Measurements from ENCODE around the gene PHC3. TPM values are rescaled to one million over a fixed set of nuclear protein-coding genes. Genes with fewer than 3 reads are reported as not detected.

Gene PHC3
- total RNA-seq, 4 donors from 2014 or later: 45.2 to 113 (median 83.9) TPM

GRCh38 chr3:170171563-170171962 is 10.0 kb downstream of the PHC3 start:
- Histone ChIP-seq H3K36me3 (peaks cover 0 to 98% of the 10 kb centered on the region in 2 donors), H3K9me3 (no peaks in the 10 kb centered on the region), H3K27me3 (no peaks in the 10 kb centered on the region), H3K27ac (no peak overlapping the region), H3K4me3 (no peak overlapping the region), H3K4me1 (peaks cover 0 to 73% (median 3%) of the 10 kb centered on the region in 3 donors)
- no peak for TF ChIP-seq POLR2A (IDR thresholded peaks at IDR 0.05)
- TF ChIP-seq CTCF (IDR thresholded peaks at IDR 0.05): no peak
- 50 to 88% methylated on average over 1 of the region's 1 CpG for WGBS, 2 donors (ENCODE audit: low coverage in 1 of 2)
- no peak for ATAC-seq

DNA sequence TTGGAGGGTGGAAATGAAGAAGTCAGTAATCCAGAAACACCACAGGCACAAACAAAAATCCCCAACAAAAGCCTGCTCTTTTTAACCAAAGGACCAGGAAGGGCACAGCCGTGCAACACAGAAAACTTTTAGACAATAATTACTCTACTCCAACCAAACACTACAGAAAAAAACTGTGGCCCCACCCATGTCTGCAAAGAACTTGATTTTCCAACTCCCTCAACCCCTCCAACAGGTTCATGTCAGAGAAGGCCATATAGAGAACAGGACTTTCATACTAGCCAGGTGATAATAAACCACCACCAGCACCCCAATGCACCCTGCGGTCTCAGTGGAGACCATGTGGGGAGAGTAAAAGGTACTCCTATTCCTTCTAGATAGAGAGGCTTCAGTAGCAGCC is 16.8 kb downstream of the PHC3 start:
- Histone ChIP-seq H3K36me3 (peaks cover 0 to 82% of the 10 kb centered on the region in 2 donors), H3K4me1 (peaks cover 0 to 58% (median 0%) of the 10 kb centered on the region in 3 donors), H3K27me3 (no peaks in the 10 kb centered on the region), H3K9me3 (no peaks in the 10 kb centered on the region), H3K27ac (no peak overlapping the region), H3K4me3 (no peak overlapping the region)
- no peak for TF ChIP-seq POLR2A (IDR thresholded peaks at IDR 0.05)
- no peak for TF ChIP-seq EP300 (IDR thresholded peaks at IDR 0.05)
- no peak for TF ChIP-seq POLR2AphosphoS5 (IDR thresholded peaks at IDR 0.05)
- TF ChIP-seq CTCF (IDR thresholded peaks at IDR 0.05): no peak
- ATAC-seq: no peak
- WGBS, 2 donors (ENCODE audit: low coverage in 1 of 2): 45 to 82% methylated on average over 1 to 2 of the region's 2 CpGs

DNA sequence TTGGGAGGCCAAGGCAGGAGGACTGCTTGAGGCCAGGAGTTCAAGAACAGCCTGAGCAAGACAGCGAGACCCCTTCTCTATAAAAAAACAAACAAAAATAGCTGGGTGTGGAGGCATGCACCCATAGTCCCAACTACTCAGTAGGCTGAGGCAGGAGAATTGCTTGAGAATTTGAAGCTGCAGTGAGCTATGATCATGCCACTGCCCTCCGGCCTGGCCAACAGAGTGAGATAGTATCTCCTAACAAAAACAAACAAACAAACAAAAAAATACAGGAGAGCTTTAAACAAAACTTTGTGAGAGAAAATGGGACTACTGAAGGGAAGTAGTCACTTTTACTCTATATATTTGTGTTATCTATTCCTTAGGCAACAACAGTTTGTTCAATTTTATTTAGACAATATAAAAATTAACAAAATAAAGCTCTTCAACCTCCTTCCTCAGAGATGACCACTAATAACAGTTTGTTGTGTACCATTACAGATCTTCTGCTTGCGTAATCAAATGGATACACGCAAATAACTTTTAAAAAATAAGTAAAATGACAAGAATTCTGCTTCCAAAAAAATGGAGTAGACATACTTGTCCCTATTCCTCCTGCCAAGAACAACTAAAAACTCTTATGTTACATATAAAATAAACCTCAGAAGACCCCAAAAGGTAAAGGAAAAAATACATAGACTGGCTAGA is 17.4 kb downstream of the PHC3 start:
- no peak overlapping the region for H3K4me3 ChIP-seq
- no peak for ATAC-seq
- peaks cover 0 to 62% (median 0%) of the 10 kb centered on the region in 3 donors for H3K4me1 ChIP-seq
- no peak for TF ChIP-seq POLR2A (IDR thresholded peaks at IDR 0.05)
- no peak for TF ChIP-seq CTCF (IDR thresholded peaks at IDR 0.05)
- no peak for TF ChIP-seq POLR2AphosphoS5 (IDR thresholded peaks at IDR 0.05)
- no peak for TF ChIP-seq EP300 (IDR thresholded peaks at IDR 0.05)
- H3K9me3 ChIP-seq: no peaks in the 10 kb centered on the region
- H3K27ac ChIP-seq: no peak overlapping the region
- peaks cover 0 to 77% of the 10 kb centered on the region in 2 donors for H3K36me3 ChIP-seq
- H3K27me3 ChIP-seq: no peaks in the 10 kb centered on the region
- 92 to 95% methylated on average over 2 to 4 of the region's 4 CpGs for WGBS, 2 donors (ENCODE audit: low coverage in 1 of 2)

- peaks cover 0 to 69% of the 10 kb centered on the region in 2 donors for H3K36me3 ChIP-seq
- no peaks in the 10 kb centered on the region for H3K27me3 ChIP-seq
- no peaks in the 10 kb centered on the region for H3K9me3 ChIP-seq
- no peak overlapping the region for H3K27ac ChIP-seq
- H3K4me1 ChIP-seq: peaks cover 0 to 62% (median 0%) of the 10 kb centered on the region in 3 donors
- no peak overlapping the region for H3K4me3 ChIP-seq
- ATAC-seq: no peak
- TF ChIP-seq POLR2A (IDR thresholded peaks at IDR 0.05) (no peak), POLR2AphosphoS5 (IDR thresholded peaks at IDR 0.05) (no peak), EP300 (IDR thresholded peaks at IDR 0.05) (no peak), CTCF (IDR thresholded peaks at IDR 0.05) (no peak)
These were observed 18.9 kb downstream of the PHC3 start for GRCh38 chr3:170162630-170163029.

DNA sequence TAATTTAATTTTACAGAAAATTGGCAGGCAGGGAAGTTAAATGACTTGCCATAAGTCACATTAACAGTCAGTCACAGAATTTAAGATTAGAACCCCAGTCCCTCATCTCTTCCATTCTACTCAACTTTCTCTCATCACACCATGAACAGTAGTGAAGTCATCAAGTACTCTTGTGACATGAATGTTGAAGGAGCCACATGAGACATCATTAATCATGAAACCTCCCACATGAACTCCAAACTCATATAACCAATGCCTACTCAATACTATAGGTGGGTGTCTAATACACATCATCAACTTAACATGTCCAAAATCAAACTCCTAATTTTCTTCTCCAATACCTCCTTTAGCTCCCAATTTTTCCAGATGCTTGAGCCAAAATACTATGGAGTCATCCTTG is 19.5 kb downstream of the PHC3 start:
- H3K36me3 ChIP-seq: peaks cover 0 to 63% of the 10 kb centered on the region in 2 donors
- no peaks in the 10 kb centered on the region for H3K27me3 ChIP-seq
- no peak for TF ChIP-seq POLR2A (IDR thresholded peaks at IDR 0.05)
- no peak for TF ChIP-seq POLR2AphosphoS5 (IDR thresholded peaks at IDR 0.05)
- TF ChIP-seq EP300 (IDR thresholded peaks at IDR 0.05): no peak
- TF ChIP-seq CTCF (IDR thresholded peaks at IDR 0.05): no peak
- peaks cover 0 to 66% (median 0%) of the 10 kb centered on the region in 3 donors for H3K4me1 ChIP-seq
- no peak overlapping the region for H3K4me3 ChIP-seq
- ATAC-seq: no peak
- no peaks in the 10 kb centered on the region for H3K9me3 ChIP-seq
- peak overlapping the region in 2 of 4 donors; percentile 40 to 48 for H3K27ac ChIP-seq

Data from gastroesophageal sphincter (tissue), 4 donors.